OCI-LY3 (cell line): Measurements from ENCODE around the gene ARL6IP6.
"Not testable (repeated sequence)": the region's sequence is repeated elsewhere in the genome, so short reads cannot be mapped to it uniquely, and the experiment has no call there.

Experiments used
- H2AFZ ChIP-seq: fragments of 200-600, 300-600 bp; shearing (Covaris generic); 2 replicates; pipeline ENCODE4 v1.6.0; 2014; ENCODE audit warnings: antibody characterized with exemption, low read depth, low read length
- H3K27ac ChIP-seq: fragments of 200-600, 300-600 bp; sonication (generic); 2 replicates; pipeline ENCODE4 v1.5.1; 2014; ENCODE audit warnings: mild to moderate bottlenecking, low read length, moderate library complexity, mixed read lengths
- H3K27me3 ChIP-seq: fragments of 200-600, 300-600 bp; sonication (generic); 2 replicates; pipeline ENCODE4 v1.6.1; 2014; ENCODE audit warnings: low read depth, low read length, mixed read lengths
- H3K36me3 ChIP-seq: fragments of 200-600, 300-600 bp; sonication (generic); replicated peaks from 2 replicates; pipeline ENCODE3; 2014; ENCODE audit warnings: low read depth, low read length, mixed read lengths
- H3K4me1 ChIP-seq: fragments of 300-600, 200-600 bp; sonication (generic); 2 replicates; pipeline ENCODE4 v1.6.1; 2014; ENCODE audit warnings: low read length, mixed read lengths
- H3K4me2 ChIP-seq: fragments of 200-600, 300-600 bp; sonication (generic); 2 replicates; pipeline ENCODE4 v1.6.1; 2014; ENCODE audit warnings: low read length, mixed read lengths
- H3K4me3 ChIP-seq: fragments of 300-600, 200-600 bp; sonication (generic); 2 replicates; pipeline ENCODE4 v1.5.1; 2014; ENCODE audit warnings: antibody characterized with exemption, mild to moderate bottlenecking, low read length, moderate library complexity
- H3K79me2 ChIP-seq: fragments of 300-600, 200-600 bp; shearing (Covaris generic); 2 replicates; pipeline ENCODE4 v1.6.1; 2014; ENCODE audit warnings: mild to moderate bottlenecking, low read length, mixed read lengths
- H3K9ac ChIP-seq: fragments of 300-600, 200-600 bp; shearing (Covaris generic); 2 replicates; pipeline ENCODE4 v1.6.0; 2014; ENCODE audit warnings: mild to moderate bottlenecking, low read length, moderate library complexity
- H3K9me3 ChIP-seq: fragments of 200-600, 300-600 bp; shearing (Covaris generic); 2 replicates; pipeline ENCODE4 v1.6.1; 2014; ENCODE audit warnings: low read length, mixed read lengths; ENCODE audit not compliant: insufficient read depth
- H4K20me1 ChIP-seq: fragments of 200-600, 300-600 bp; sonication (generic); 2 replicates; pipeline ENCODE4 v1.6.1; 2016; ENCODE audit warnings: low read length, mixed read lengths; ENCODE audit not compliant: insufficient read depth
- CTCF ChIP-seq: fragments of 200-600, 300-600 bp; sonication (generic); IDR thresholded peaks from 2 replicates; pipeline ENCODE4 v1.5.1; 2014; ENCODE audit warnings: antibody characterized with exemption, low read length, low read depth
- EZH2phosphoT487 ChIP-seq: fragments of 200-600 bp; shearing (Covaris generic); IDR thresholded peaks from 2 replicates; pipeline ENCODE4 v1.6.1; 2018; ENCODE audit warnings: antibody characterized with exemption, mixed run types, low read depth

The ARL6IP6 gene

GRCh38 chr2:152718909-152719645, 657 bp downstream of the ARL6IP6 start:
- no peak for TF ChIP-seq CTCF
- TF ChIP-seq EZH2phosphoT487 = no peak
- Histone ChIP-seq H3K27ac (peak overlapping the region; percentile 88), H2AFZ (peak overlapping the region; percentile 55), H3K4me1 (peaks cover 24% of the 10 kb centered on the region), H3K9ac (peak overlapping the region; percentile 98), H4K20me1 (peaks cover 56% of the 10 kb centered on the region), H3K9me3 (no peaks in the 10 kb centered on the region), H3K36me3 (peaks cover 41% of the 10 kb centered on the region), H3K79me2 (peaks cover 79% of the 10 kb centered on the region), H3K4me3 (peak overlapping the region; percentile 96), H3K4me2 (peak overlapping the region; percentile 93), H3K27me3 (no peaks in the 10 kb centered on the region)

GRCh38 chr2:152720794-152721193, 2.4 kb downstream of the ARL6IP6 start:
- H3K4me1 ChIP-seq = peaks cover 16% of the 10 kb centered on the region
- H3K4me3 ChIP-seq = no peak overlapping the region
- no peaks in the 10 kb centered on the region for H3K9me3 ChIP-seq
- peaks cover 30% of the 10 kb centered on the region for H3K36me3 ChIP-seq
- H3K27ac ChIP-seq = no peak overlapping the region
- H2AFZ ChIP-seq = no peak overlapping the region
- TF ChIP-seq EZH2phosphoT487 (no peak), CTCF (no peak)
- H3K9ac ChIP-seq = no peak overlapping the region
- H3K79me2 ChIP-seq = peaks cover 68% of the 10 kb centered on the region
- no peaks in the 10 kb centered on the region for H3K27me3 ChIP-seq
- peaks cover 54% of the 10 kb centered on the region for H4K20me1 ChIP-seq
- H3K4me2 ChIP-seq = no peak overlapping the region

- not testable (repeated sequence) for H3K4me3 ChIP-seq, H3K9ac ChIP-seq, H3K27me3 ChIP-seq, H2AFZ ChIP-seq, H3K9me3 ChIP-seq, H3K4me2 ChIP-seq, H3K27ac ChIP-seq
- Histone ChIP-seq H4K20me1 (peaks cover 50% of the 10 kb centered on the region), H3K79me2 (peaks cover 59% of the 10 kb centered on the region), H3K4me1 (peaks cover 11% of the 10 kb centered on the region), H3K36me3 (peaks cover 35% of the 10 kb centered on the region)
Observed at GRCh38 chr2:152722639-152723038, 4.2 kb downstream of the ARL6IP6 start.

GRCh38 chr2:152723918-152724317, 5.5 kb downstream of the ARL6IP6 start:
- no peak for TF ChIP-seq EZH2phosphoT487
- TF ChIP-seq CTCF = no peak

More at GRCh38 chr2:152723918-152724317, 5.5 kb downstream of the ARL6IP6 start:
- no peaks in the 10 kb centered on the region for H3K27me3 ChIP-seq
- H3K4me3 ChIP-seq = no peak overlapping the region
- H3K79me2 ChIP-seq = peaks cover 55% of the 10 kb centered on the region
- H3K36me3 ChIP-seq = peaks cover 43% of the 10 kb centered on the region
- H3K4me2 ChIP-seq = no peak overlapping the region
- H3K4me1 ChIP-seq = peaks cover 11% of the 10 kb centered on the region
- H4K20me1 ChIP-seq = peaks cover 50% of the 10 kb centered on the region
- no peak overlapping the region for H2AFZ ChIP-seq
- no peak overlapping the region for H3K9ac ChIP-seq
- H3K27ac ChIP-seq = no peak overlapping the region
- no peaks in the 10 kb centered on the region for H3K9me3 ChIP-seq
